22Rv1 (cell line): Measurements from ENCODE around the gene CNFN.

Experiments
- CTCF ChIP-seq: fragments of 450-650 bp; IDR thresholded peaks from 2 replicates; pipeline ENCODE4 v1.5.1; 2017; ENCODE audit warnings: mild to moderate bottlenecking
- ZFX ChIP-seq: fragments of 450-650 bp; IDR thresholded peaks from 2 replicates; pipeline ENCODE4 v1.6.1; 2017; ENCODE audit warnings: antibody characterized with exemption, borderline replicate concordance

GRCh38 chr19:42401365-42402303 is 11.5 kb upstream of the CNFN start:
- peak; percentile 91 for TF ChIP-seq CTCF
- no peak for TF ChIP-seq ZFX
